ENCODE results near the gene THY1.
"Not testable (repeated sequence)": the region's sequence is repeated elsewhere in the genome, so short reads cannot be mapped to it uniquely, and the experiment has no call there.

THY1 gene

DNA sequence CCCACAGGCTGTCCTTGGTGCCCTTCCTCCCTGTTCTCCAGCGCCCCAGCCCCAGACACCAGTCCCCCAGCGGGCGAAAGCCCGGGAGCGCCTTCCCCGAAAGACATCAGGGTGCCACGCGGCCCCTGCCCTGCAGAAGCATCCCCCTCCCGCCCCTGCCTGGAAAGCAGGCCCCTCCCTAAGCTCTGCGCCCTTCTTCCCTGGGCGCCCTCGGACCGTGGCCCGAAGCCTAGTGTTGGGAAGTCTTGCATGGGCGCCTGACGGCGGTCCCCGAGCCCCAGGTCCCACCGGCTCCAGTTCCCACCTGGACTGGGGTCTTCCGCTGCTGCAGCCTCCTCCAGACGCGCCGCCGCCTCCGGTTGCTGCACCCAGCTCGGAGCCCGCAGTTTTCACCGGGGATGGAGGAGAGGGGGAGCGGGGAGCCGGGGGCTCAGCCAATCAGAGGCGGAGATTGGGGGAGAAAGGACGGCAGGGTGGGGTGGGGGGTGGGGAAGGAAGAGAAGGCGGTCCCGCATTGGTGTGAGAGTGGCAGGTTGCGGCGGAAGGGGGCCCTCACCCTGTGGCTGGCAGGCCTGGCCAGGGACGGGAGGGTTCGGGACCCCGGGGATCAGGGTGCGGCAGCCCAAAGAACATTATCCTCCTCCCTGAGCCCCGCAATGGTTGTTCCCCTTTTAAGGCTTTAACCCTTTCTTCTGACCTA, at the start of gene THY1:
Gene THY1, minus strand, starts transcription at position 364 of the 700 bp plus-strand sequence. CDS start 2,267 bp downstream, outside the sequence.
- peak; percentile 72 for DNase-seq

DNA sequence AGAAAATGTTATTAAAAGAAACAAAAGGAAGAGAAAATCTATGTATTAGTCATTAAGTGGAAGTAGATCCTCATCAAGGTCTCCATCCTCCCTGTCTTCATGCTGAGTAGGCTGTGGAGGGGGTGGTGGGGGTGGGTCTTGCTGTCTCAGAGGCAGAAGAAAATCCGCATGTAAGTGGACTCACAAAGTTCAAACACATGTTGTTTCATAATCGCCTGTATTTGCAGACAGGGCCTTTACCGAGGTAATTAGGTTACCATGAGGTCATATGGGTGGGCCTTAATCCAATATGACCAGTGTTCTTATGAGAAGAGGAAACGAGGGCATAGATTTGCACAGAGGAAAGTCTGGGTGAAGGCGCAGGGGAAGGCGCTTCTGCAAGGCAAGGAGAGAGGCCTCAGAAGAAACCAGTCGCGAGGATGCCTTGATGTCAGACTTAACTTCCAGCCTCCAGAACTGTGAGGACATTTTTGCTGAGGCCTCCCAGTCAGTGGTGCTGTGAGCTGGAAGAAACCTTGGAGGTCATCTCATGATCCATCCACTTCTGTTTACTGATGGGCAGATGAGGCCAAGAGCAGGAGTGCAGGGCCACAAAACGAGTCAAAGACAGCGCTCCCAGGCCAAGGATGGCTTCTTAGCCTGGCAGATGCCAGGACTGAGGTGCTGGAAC, 49.3 kb upstream of the THY1 start:
- DNase-seq: no peak

DNA sequence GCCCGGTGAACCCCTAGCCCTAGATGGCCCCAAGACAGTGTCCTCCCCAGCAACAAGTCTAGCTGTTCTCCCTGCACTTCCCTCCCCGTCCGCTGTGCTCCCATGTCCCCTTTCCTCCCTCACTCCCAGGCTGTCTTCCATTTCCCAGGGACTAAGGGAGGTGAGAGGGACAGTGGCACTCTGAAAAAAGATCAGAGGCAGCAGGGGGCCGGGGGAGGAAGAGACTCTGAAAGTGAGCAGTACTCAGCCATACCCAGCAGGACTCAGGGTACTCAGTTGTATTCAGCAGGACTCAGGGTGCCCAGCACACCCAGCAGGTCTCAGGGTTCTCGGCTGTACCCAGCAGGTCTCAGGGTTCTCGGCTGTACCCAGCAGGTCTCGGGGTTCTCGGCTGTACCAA, 48.4 kb upstream of the THY1 start:
- DNase-seq: no peak

DNA sequence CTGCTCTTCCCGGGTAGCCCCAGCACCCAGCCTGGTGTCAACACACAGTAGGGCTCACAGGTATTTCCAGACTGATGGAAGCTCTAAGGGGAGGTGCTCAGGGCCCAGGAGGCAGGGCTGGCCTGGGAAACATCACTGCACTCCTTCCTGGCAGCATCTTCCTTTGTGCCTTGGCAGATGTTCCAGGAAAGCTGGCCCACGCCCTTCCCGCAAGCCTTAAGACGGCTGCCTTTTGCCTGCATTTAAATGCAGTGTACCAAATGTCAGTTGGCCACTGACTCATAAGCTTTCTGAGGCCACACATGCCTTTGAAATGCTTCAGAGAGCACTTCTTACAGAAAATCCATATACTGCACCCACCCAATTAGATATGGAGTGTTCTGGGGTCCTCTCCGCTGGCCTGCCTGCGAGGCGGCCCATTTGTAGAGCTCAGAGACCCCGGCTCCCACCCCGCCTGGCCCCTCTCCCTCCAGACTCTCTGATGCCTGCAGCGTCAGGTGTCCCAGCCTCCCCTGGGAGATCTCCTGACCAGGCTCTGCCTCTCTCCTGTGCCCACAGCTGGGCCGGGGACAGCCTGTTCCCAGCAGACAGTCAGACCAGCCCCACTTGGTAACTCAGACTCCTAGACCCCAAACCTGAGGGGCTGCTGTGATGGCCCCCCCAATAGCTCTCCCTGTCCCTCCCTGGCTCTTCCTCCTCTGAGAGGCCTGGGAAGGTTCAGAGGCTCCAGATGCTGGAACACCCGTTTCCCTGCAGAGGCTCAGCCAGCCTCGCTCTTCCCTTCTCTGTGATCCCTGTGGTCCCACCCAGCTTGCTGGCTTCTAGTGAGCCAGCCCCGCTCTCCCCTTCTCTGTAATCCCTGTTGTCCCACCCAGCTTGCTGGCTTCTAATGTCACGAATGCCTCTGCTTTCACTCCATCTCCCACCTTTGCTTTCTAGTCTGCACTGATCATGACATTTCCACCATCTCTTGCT, 47.6 kb upstream of the THY1 start:
- peak; percentile 92 for DNase-seq

DNA sequence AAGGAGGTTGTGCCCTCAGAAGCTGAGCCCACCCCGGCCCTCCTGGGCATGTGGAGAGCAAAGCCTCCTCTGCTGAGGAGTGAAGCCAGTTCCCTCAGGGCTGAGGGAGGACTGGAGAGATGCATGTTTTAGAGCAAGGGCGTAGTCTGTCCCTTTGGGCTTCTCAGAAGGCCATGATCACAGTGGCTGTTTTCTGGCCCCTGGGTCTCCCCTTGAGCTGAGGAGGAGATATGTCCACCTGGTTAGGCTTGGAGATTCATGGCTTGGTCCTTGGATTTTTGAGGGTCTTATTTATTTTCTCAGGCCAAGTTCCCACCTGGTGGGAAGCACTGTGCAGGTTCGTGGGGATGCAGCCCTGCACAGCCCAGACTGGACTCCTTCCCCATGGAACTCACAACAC, 46.5 kb upstream of the THY1 start:
- DNase-seq: no peak

DNA sequence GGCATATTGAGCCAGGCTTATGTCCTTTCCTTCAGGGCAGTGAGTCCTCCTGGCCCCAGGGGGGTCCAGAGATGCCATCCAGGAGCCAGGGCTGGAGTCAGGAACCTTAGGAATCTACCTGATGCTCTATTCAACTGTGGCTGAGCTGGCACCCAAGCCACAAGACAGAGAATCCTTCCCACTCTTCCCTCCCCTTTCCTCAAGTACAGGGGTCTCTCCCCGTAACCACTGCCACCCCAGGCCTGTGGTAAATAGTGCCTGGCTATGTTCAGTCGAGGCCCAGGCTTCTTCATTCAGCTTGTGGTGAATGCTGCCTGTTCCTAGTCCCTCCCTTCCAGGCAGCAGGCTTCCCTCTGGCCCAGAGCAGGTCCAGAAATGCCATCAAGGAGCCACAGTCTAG, 45.5 kb upstream of the THY1 start:
- DNase-seq: no peak

DNA sequence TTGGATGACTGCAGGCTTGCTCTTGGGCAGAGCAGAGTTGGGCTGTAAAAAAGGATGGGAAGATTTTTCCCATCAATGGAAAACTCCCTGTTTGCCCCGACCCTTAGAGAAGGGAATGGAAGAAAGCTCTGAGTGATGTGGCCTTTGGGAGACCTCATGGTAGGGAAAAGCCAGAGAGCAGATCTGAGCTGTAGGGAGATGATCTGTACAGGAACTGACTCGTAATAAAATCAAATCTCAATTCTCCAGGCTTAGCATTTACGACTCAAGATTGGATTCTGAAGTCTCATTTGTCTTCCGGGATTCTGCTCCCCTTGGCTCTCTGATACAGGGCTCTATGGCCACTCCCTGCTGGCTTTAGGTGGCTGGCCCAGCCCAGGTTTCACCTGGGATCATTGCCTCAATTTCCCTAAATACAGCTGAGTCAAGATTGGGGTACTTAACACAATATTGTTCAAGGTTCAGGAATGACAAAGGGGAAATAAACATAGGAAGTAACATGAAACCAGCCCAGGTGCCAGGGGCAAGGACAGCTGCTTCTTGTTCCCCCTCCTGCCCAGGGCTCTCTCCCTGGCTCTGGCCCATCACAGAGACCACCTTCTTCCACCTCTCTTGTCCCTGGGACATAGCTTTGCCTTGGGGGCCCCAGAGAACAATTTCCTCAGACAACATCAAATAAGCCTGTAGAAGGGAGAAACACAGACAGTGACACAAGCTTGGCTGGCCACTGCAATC, 38.4 kb upstream of the THY1 start:
- DNase-seq: peak; percentile 32

DNA sequence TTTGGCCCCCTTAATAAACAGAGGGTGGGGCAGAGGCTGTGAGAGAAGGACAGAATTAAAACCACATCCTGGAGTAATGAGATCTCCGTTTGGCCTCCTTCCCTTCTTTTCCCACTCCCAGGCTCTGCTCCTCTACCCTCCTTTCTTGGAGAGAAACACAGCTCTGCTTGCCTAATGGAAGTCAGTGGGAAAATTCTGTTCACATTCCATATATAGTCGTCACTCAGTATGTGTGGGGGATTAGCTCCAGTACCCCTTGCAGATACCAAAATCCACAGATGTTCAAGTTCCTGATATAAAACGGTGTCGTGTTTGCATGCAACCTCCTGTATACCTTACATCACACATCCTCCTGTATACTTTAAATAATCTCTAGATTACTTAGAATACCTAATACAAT, 37.6 kb upstream of the THY1 start:
- peak; percentile 94 for DNase-seq

DNA sequence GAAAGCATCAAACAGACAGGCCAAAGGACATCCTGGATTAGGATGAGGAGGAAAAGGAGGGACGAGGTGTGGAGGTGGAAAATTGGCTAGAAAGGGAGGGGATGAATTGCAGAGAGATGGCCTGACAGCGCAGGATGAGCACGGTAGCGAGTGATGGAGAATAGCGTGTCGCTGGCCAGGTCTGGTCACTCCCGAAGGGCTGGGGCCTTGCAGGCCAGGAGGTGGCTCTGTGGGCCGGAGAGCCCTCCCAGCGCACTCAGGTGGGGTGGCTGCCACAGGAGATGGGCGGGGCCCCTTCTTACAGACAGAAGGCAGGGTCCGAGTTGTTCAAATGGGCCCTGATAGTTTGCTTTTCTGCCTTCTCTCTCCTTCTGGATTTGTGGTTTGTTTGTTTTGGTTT, 37.1 kb upstream of the THY1 start:
- DNase-seq: no peak

DNA sequence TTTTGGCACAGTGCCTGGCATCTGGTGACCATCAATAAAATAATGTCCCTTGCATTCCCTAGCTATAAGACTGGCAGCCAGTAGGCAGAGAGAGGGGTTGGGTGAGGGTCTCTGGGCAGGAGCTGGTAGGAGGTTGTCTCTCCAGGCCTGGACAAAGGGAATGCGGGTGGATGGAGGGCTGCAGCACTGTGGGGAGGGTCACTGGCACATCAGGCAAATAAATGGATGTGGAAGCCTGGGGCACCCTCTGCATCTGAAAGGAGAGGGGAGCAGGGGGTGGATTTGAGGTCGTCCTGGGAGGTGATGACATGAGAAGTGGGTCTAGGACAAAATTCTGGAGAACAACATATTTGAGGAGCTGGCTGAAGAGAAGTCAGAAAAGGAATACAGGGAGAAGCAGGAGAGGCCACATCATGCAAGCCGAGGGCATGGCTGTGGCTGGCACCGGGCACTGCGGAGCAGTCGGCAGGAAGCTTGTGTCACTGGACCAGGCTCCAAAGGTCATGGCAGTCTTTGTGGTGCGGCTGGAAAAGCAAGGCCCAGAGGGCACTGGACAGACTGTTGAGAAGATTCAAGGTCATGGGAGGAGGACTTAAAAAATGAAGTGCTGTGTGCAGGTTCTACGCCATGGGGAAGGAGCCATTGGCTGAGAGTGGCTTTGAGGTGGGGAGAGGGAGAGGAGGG, 36.5 kb upstream of the THY1 start:
- no peak for DNase-seq

DNA sequence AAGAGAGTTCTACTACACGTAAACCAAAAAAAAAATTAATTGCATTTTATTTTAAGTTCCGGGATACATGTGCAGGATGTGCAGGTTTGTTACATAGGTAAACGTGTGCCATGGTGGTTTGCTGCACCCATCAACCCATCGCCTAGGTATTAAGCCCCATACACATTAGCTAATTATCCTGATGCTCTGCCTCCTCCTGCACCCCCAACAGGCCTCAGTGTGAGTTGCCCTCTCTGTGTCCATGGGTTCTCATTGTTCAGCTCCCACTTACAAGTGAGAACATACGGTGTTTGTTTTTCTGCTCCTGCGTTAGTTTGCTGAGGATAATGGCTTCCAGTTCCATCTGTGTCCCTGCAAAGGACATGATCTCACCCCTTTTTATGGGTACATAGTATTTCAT, 32.7 kb upstream of the THY1 start:
- not testable (repeated sequence) for DNase-seq

DNA sequence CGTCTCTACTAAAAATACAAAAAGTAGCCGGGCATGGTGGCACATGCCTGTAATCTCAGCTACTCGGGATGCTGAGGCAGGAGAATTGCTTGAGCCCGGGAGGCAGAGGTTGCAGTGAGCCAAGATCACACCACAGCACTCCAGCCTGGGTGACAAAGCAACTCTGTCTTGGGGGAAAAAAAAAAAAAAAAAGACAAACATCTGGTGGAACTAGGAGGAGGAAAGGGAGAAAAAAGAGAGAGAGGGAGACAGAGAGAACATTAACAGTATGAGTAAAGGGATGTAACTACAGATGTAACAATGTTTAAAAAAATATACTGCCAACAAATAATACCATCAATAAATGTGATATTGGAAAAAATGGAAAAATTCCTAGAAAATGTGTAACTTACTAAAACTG, 32.3 kb upstream of the THY1 start:
- not testable (repeated sequence) for DNase-seq

DNA sequence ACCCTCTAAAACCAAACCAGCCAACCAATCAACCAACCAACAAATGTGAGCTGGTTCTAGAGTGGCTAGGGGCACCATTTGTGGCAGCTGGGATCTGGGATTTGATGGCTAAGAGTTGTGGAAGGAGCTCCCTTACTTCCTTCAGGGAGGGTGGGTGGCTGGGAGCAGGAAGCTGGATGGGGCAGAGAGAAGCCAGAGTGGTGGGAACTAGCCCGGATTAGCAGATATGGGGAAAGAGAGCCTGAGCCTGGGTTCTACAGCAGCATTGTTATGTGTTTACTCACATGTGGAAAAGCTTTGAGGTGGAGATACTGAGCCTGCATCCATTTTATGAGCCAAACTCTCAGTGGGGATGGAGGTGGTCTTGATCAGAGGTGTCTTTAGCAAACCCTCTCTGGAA, 30.9 kb upstream of the THY1 start:
- DNase-seq: no peak

DNA sequence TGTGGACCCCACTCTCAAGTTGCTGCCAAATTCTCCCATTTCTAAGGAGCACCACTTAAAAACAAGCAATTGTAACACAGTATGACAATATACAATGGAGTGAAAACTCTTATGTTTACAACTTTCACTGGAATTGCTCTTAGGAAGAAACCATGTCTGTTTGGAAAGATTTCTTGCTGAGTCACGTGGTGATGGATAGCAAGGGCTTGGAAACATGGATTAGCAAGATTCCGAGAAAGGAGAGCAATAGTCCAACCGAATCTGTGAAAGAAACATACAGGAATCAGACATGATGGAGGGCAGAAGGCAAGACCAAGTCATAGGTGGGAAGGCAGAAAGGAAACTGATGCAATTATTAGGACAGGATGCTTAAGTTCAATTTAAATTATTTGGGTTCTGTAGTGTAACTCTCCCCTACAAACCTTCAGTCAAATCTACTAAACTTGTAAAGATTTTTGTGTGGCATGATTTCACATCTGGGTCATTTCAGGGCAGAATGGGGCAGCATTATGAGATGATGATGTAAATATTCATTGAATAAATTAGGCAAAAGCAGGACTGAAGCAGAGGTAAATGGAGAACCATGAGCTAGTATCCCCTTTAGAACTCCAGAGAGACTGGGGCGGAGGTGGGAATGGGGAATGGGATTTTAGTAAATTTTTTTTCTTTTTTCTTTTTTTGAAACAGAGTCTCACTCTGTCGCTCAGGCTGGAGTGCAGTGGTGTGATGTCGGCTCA, 27.8 kb upstream of the THY1 start:
- DNase-seq: no peak

DNA sequence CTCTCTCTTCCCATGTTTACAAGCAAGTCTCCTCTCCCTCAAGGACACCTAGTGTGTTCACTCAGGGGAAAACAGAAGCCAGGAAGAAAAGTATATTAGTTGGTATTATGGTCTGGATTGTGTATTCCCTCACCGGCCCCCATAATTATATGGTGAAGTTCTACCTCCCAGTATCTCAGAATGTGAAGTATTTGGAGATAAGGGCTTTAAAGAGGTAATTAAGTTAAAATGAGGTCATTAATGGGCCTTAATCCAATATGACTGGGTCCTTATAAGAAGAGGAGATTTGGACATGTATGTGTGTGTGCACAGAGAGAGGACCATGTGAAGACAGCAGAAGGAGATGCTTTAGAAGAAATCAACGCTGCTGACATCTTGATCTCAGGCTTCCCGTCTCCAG, 26.5 kb upstream of the THY1 start:
- no peak for DNase-seq

DNA sequence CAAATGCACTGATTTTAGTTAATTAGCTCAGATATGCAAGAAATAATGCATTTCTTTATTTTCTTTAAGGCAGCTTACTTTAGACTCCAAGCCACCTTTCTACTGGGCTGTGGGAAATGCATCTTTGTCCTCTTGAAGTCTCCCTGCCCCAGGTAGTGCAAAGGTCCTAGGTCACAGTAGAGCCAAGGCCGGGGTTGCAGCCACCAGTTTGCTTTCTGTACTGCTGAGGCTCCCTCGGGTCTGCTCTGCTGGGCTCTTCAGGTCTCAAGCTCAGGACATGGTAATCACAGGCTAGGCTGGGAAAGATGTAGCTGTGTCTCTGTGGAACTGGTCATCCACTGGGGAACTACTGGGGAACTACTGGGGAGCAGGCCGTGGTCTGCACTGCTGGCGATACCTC, 25.4 kb upstream of the THY1 start:
- no peak for DNase-seq

DNA sequence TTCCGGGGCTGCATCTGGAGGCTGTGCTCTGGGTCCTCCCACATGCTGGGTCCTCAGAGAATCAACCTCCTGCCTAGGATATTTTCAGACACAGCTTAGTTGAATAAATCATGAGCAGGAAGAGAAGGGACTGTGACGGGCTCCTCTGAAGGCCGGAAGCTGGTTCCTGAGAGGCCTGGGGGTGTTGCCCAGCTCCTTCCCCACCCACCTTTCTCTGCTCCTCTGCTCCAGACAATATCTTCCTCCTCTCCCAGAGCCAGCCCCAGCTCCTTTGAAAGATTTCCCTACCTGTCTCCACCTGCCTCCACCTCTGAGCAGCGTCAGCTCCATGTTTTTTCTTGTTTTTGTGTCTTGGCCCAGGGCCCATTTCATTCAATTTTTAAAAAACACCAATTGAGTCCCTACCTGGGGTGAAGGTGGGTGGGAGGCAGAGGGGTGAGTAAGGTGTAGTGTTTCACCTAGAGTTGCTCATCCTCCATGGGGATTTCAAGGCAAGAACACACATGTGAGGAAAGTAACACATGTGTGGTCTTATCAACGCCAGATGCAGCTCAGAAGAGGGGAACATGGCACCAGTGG, 24.8 kb upstream of the THY1 start:
- DNase-seq: no peak

DNA sequence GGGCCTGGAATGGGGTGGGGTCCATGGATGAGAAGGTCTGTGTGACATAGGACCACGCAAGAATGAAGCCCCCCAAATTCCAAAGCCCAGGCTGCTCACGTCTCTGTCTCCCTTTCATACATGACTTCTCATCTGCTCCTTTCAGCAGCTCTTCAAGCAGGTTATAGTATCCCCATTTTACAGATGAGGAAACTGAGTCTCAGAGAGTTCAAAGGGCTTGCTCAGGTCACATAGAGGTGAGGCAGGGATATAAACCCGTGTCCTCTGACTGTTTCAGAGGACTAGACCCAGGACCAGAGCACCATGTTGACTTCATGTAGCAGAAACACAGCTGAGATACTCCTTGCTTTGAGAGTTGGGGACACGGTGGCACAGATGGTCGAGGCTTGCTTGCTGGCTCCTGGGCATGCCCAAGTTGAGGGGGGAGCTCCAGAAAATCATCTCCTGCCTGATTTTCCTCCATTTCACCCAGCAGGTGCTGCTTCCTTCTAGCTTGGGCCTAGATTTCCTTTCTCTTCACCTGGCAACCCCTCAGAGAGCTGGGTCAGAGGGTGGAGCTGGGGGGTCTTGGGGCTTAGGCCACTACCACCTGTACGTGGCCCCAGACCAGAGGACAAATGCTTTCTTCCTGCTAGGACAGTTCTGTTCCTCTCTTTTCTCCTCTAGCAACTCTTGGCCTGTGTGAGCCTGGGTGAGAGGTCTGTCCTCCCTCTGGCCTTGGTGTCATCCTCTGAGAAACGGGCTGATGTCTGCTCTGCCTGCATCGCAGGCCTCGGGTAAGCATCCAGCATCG, 24.1 kb upstream of the THY1 start:
- no peak for DNase-seq

DNA sequence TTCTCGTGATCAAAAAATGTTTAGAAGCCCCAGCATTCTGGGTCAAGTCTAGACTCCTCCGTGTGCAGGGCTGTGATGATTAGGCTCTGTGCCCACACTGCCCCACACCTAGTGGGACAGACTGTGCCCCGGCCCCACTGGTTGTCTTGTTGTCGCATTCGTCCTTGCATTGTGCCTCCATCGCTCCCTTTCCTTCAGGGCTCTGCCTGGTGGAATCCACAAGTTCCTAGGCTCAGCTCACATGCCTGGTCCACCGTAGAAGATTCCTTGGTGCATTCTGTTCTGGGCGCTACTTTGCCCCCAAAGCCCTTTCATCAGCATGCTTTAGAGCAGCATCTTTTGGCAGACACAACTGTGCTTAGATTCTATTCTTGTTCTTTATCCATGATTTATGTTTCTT, 23.5 kb upstream of the THY1 start:
- DNase-seq: no peak

DNA sequence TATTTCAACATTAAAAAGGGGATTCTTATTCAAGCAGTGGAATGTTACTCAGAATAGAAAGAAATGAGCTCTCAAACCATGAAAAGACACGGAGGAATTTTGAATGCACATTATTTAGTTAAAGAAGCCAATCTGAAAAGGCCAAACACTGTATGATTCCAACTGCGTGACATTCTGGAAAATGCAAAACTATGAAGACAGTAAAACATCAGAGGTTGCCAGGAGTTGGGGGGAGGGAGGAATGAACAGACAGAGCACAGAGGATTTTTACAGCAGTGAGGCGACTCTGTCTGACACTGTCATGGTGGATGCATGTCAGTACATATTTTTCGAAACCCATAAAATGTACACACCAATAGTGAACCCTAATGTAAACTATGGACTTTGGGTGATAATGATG, 22.9 kb upstream of the THY1 start:
- DNase-seq: peak; percentile 77

Measured in fibroblast of skin of right quadriceps (primary cell).